Choroid plexus epithelial cell (primary cell): ENCODE results near the gene SNRNP40.

Source experiments
- DNase-seq: peaks from one replicate; pipeline ENCODE4 v3.0.0-alpha.2; 2010; ENCODE audit warnings: low read depth
- H3K4me3 ChIP-seq: 2 replicates; pipeline ENCODE4 v1.5.1; 2011; ENCODE audit warnings: low read depth, mild to moderate bottlenecking, control low read depth, low read length, moderate library complexity
- TF ChIP-seq, protein P1 (sequence below): conservative IDR thresholded peaks from 2 replicates; pipeline ENCODE4 v1.5.1; 2011; ENCODE audit warnings: low read depth, mild to moderate bottlenecking, control low read depth, inconsistent platforms, low read length, moderate library complexity

SNRNP40 gene

DNA sequence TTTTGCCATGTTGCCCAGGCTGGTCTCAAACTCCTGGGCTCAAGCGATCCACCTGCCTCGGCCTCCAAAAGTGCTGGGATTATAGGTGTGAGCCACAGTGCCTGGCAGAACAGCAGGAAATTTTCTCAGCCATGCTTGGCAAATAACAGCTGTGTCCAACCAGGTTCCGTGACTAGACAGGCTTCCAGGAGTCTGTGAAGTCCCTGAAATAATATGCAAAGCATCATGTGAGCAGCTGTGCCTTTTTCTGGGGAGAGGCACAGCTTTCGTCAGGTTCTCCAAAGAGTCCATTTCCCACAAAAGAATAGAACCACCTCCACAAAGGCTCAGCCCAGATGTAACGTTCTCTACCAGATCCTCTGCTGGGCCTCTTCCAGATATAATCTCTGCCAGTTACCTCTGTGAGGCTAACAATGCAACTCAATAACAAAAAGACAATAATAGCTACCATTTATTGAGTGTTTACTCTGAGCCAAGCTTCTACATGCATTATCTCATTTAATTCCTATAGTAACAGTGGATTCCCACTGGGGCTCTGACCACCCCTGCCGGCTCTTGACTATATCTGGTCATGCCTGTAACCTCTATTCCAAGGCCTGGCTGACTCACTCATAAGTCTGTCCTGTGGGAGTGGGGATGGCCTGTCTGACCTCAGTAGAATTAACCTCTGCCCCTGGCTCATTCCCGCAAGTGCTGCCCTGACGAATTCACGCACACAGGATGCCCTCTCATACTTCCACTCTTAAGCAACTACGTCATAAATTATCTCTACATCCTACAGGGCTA, 52.9 kb downstream of the SNRNP40 start:
- H3K4me3 ChIP-seq: no peak overlapping the region
- DNase-seq: peak; percentile 34

DNA sequence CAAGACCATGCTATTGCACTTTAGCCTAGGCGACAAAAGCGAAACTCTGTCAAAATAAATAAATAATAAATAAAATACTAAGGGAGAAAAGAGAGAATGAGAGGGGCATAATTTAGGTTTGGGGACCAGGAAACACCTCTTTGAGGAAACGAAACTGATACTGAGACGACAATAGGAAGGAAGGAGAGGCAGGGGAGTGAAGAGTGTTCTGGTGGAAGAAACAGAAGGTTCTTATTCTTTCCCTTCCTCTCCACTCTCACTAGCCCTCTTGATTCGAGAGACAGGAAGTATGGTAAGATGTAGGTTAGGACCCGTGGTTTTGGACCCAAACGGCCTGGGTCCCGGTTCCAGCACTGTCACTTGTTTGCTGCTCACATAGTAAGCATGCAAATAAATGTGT, 55.3 kb downstream of the SNRNP40 start:
- TF ChIP-seq, protein P1, sequence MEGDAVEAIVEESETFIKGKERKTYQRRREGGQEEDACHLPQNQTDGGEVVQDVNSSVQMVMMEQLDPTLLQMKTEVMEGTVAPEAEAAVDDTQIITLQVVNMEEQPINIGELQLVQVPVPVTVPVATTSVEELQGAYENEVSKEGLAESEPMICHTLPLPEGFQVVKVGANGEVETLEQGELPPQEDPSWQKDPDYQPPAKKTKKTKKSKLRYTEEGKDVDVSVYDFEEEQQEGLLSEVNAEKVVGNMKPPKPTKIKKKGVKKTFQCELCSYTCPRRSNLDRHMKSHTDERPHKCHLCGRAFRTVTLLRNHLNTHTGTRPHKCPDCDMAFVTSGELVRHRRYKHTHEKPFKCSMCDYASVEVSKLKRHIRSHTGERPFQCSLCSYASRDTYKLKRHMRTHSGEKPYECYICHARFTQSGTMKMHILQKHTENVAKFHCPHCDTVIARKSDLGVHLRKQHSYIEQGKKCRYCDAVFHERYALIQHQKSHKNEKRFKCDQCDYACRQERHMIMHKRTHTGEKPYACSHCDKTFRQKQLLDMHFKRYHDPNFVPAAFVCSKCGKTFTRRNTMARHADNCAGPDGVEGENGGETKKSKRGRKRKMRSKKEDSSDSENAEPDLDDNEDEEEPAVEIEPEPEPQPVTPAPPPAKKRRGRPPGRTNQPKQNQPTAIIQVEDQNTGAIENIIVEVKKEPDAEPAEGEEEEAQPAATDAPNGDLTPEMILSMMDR: no peak
- DNase-seq: no peak
- no peak overlapping the region for H3K4me3 ChIP-seq

More for the DNA sequence above, 52.9 kb downstream of the SNRNP40 start:
- TF ChIP-seq, protein P1: no peak

- peak within 1 kb of the TSS; percentile 41 for H3K4me3 ChIP-seq
- no peak for DNase-seq
- TF ChIP-seq, protein P1: no peak
Measured at GRCh38 chr1:31239653-31240241, 56.8 kb downstream of the SNRNP40 start, which contains the start of gene NKAIN1. NKAIN1 (minus strand) TSS chr1:31239887; CDS start chr1:31239547, 340 bp downstream.

GRCh38 chr1:31238986-31239613, 57.5 kb downstream of the SNRNP40 start:
- TF ChIP-seq, protein P1: no peak
- no peak for DNase-seq
- peak overlapping the region; percentile 41 for H3K4me3 ChIP-seq

DNA sequence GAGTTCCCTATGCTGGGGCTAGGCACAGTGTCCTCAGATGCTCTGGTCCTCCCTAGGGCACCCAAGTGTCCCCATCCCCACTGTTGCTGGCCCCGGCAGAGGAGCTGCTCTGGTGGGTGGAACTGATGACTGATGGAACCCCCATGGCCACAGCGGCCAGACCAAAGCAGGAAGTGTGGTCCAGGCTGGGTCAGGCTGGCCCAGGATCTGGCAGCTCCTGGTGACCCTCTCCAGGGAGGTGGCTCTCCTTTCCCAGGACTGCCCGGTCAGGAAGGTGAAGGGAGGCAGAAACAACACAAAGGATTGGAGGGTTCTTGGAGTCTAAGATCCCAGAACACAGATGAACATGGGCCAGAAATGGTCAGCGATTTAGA, 58.0 kb downstream of the SNRNP40 start:
- H3K4me3 ChIP-seq: no peak overlapping the region
- DNase-seq: no peak
- TF ChIP-seq, protein P1: no peak

- DNase-seq: no peak
- TF ChIP-seq, protein P1: no peak
- H3K4me3 ChIP-seq: no peak overlapping the region
Measured at GRCh38 chr1:31234870-31235269, 61.7 kb downstream of the SNRNP40 start.
